IMR-90 (cell line): ENCODE data around the gene CBR4. TPM values are rescaled to one million over a fixed set of nuclear protein-coding genes. Genes with fewer than 3 reads are reported as not detected.

ENCODE experiments used
- ATAC-seq: fragments of 200-7000 bp; cut with Tn5 transposase; 2 replicates; pipeline ENCODE4 v1.9.1; 2020; ENCODE audit warnings: low read depth, mild to moderate bottlenecking, moderate library complexity
- BruUV-seq: library from RNA; stranded (reverse); fragments of 400-500 nt; replicated peaks from 2 replicates; lab custom pipeline; 2021; lab: Mats Ljungman, UMichigan
- CTCF ChIA-PET: fragments of 300-600 bp; formaldehyde crosslinking; extraction: SDS; loops from one replicate; lab custom pipeline; 2021; ENCODE audit warnings: antibody characterized with exemption; lab: Yijun Ruan, JAX
- POLR2A ChIA-PET: fragments of 300-600 bp; sonication (Branson Sonifier 250); formaldehyde crosslinking; loops from one replicate; lab custom pipeline; 2022; ENCODE audit warnings: antibody characterized with exemption; ENCODE audit not compliant: unreplicated experiment; lab: Charles Lee
- DNase-seq: peaks from one replicate; pipeline ENCODE4 v3.0.0; 2013
- H2AFZ ChIP-seq: replicated peaks from 2 replicates; pipeline ENCODE3; 2013; ENCODE audit warnings: low read length, mild to moderate bottlenecking; ENCODE audit not compliant: poor library complexity
- H2AK5ac ChIP-seq: 2 replicates; pipeline ENCODE4 v1.6.1; 2013; ENCODE audit warnings: low read depth, low read length, inconsistent platforms
- H2AK9ac ChIP-seq: replicated peaks from 2 replicates; pipeline ENCODE3; 2013; ENCODE audit warnings: mild to moderate bottlenecking, low read depth, low read length, moderate library complexity; ENCODE audit not compliant: poor library complexity
- H2BK120ac ChIP-seq: 2 replicates; pipeline ENCODE4 v1.6.1; 2013; ENCODE audit warnings: low read depth, low read length, inconsistent platforms
- H2BK15ac ChIP-seq: 3 replicates; pipeline ENCODE4 v1.6.1; 2013; ENCODE audit warnings: low read depth, low read length, inconsistent platforms
- H2BK20ac ChIP-seq: 2 replicates; pipeline ENCODE4 v1.6.1; 2013; ENCODE audit warnings: low read depth, mild to moderate bottlenecking, inconsistent platforms, low read length, moderate library complexity
- H2BK5ac ChIP-seq: 2 replicates; pipeline ENCODE4 v1.6.1; 2013; ENCODE audit warnings: mild to moderate bottlenecking, low read depth, low read length, inconsistent platforms; ENCODE audit not compliant: poor library complexity, severe bottlenecking
- H3K14ac ChIP-seq: replicated peaks from 2 replicates; pipeline ENCODE4 v1.6.1; 2013; ENCODE audit warnings: low read depth, low read length, inconsistent platforms
- H3K18ac ChIP-seq: 2 replicates; pipeline ENCODE4 v1.6.1; 2013; ENCODE audit warnings: low read depth, low read length, control low read depth
- H3K23ac ChIP-seq: 2 replicates; pipeline ENCODE4 v1.6.1; 2013; ENCODE audit warnings: low read depth, low read length, inconsistent platforms
- H3K27ac ChIP-seq: 2 replicates; pipeline ENCODE4 v1.5.1; 2013; ENCODE audit warnings: mild to moderate bottlenecking, control low read depth, low read length; ENCODE audit not compliant: insufficient read depth
- H3K27me3 ChIP-seq: 2 replicates; pipeline ENCODE4 v1.6.1; 2013; ENCODE audit warnings: low read length; ENCODE audit not compliant: control insufficient read depth, insufficient read depth
- H3K36me3 ChIP-seq: 2 replicates; pipeline ENCODE4 v1.6.1; 2013; ENCODE audit warnings: low read length, mixed read lengths; ENCODE audit not compliant: control insufficient read depth, insufficient read depth
- H3K4ac ChIP-seq: 2 replicates; pipeline ENCODE4 v1.6.1; 2013; ENCODE audit warnings: low read depth, low read length, inconsistent platforms
- H3K4me1 ChIP-seq: 2 replicates; pipeline ENCODE4 v1.6.1; 2013; ENCODE audit warnings: low read length, mixed read lengths; ENCODE audit not compliant: control insufficient read depth, insufficient read depth
- H3K4me2 ChIP-seq: 2 replicates; pipeline ENCODE4 v1.6.1; 2013; ENCODE audit warnings: low read depth, mild to moderate bottlenecking, control low read depth, low read length, moderate library complexity
- H3K4me3 ChIP-seq: 2 replicates; pipeline ENCODE4 v1.5.1; 2013; ENCODE audit warnings: low read depth, mild to moderate bottlenecking, control low read depth, low read length, moderate library complexity; ENCODE audit not compliant: insufficient read depth
- H3K56ac ChIP-seq: 2 replicates; pipeline ENCODE4 v1.6.1; 2013; ENCODE audit warnings: low read length, inconsistent platforms; ENCODE audit not compliant: insufficient read depth; ENCODE audit errors: extremely low read depth
- H3K79me1 ChIP-seq, 2 experiments: 2 replicates each; pipeline ENCODE4 v1.6.1; 2013; ENCODE audit warnings: low read length in 2 of 2, inconsistent platforms in 1 of 2, low read depth in 1 of 2
- H3K9ac ChIP-seq: 2 replicates; pipeline ENCODE4 v1.6.1; 2013; ENCODE audit warnings: low read depth, low read length, control low read depth
- H3K9me1 ChIP-seq: 2 replicates; pipeline ENCODE4 v1.6.1; 2013; ENCODE audit warnings: low read length, inconsistent platforms; ENCODE audit not compliant: insufficient read depth
- H3K9me3 ChIP-seq: 2 replicates; pipeline ENCODE4 v1.6.1; 2013; ENCODE audit warnings: low read length; ENCODE audit not compliant: control insufficient read depth, insufficient read depth
- H4K20me1 ChIP-seq: 2 replicates; pipeline ENCODE4 v1.6.1; 2013; ENCODE audit warnings: low read length, inconsistent platforms; ENCODE audit not compliant: insufficient read depth
- H4K5ac ChIP-seq: 2 replicates; pipeline ENCODE4 v1.6.1; 2013; ENCODE audit warnings: mild to moderate bottlenecking, low read depth, low read length, control low read depth
- H4K8ac ChIP-seq, 2 experiments: 2 replicates each; pipeline ENCODE4 v1.6.1; 2013; ENCODE audit warnings: low read depth in 2 of 2, low read length in 2 of 2, control low read depth in 1 of 2, inconsistent platforms in 1 of 2
- H4K91ac ChIP-seq: 2 replicates; pipeline ENCODE4 v1.6.1; 2013; ENCODE audit warnings: low read depth, low read length, inconsistent platforms; ENCODE audit not compliant: insufficient read depth
- NFE2L2 ChIP-seq: fragments of 150-350 bp; IDR thresholded peaks from 2 replicates; pipeline ENCODE4 v1.6.1; 2016; ENCODE audit warnings: low read depth, mild to moderate bottlenecking, low read length
- WGBS, 2 experiments: methylation state at CpG; one replicate each; pipeline versions ENCODE4 v1.1.5 to v1.1.7; 2013; ENCODE audit warnings: missing lambda C conversion rate in 2 of 2; ENCODE audit not compliant: insufficient read length in 1 of 2; ENCODE audit errors: extremely low coverage in 2 of 2; 5-methylcytosine and 5-hydroxymethylcytosine counted together
- dilution Hi-C: fragments of 300-500 bp; cut with HindIII; formaldehyde crosslinking; loops from one replicate; pipeline ENCODE4 v1.14.3; 2018; ENCODE audit warnings: low sequenced_read_pairs; ENCODE audit not compliant: unreplicated experiment
- in situ Hi-C: fragments of 300-500 bp; cut with MboI; formaldehyde crosslinking; loops from 3 replicates; pipeline ENCODE4 v1.14.3; 2019; ENCODE audit warnings: low sequenced_read_pairs, inconsistent platforms, mixed read lengths
- intact Hi-C: fragments of 100-400 bp; cut with micrococcal nuclease; formaldehyde crosslinking; loops from 2 replicates; pipeline ENCODE4 v1.10.0; 2022
- polyA plus RNA-seq, 3 experiments: library from polyadenylated mRNA; depleted of rRNA; stranded (reverse); fragments of >200 nt; gene quantifications; 2 replicates each; pipeline ENCODE4 v1.2.3, GENCODE V29; 2012; ENCODE audit warnings: low replicate concordance in 1 of 3
- total RNA-seq: library from RNA; depleted of rRNA; stranded (reverse); fragments of >200 nt; gene quantifications from 2 replicates; pipeline ENCODE4 v1.2.3, GENCODE V29; 2012

Gene CBR4
- total and polyA plus RNA-seq, 2 of the 4 experiments (the other 2 are of a cell fraction) = 2.7 to 4.5 TPM

DNA sequence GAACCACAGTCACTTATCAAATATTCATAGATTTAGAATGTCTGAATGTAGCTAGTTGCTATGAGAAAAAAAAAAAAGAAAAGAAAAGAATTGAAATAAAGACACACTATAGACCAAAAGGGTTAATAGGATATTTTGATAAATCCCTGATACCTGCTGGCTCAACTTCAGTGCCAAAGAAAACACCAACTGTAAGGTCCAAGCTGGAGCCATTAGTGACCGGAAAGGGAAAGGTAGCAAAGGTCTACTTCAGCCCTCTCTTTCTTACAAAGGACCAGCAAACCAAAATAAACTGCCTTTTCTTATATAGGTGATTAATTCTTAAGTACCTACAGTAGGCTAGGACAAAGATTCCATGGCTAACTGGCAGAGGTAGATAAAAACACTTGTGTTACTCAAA, 9.7 kb downstream of the CBR4 start:
- Histone ChIP-seq H2AK9ac (no peak overlapping the region), H3K4me1 (no peaks in the 10 kb centered on the region; the same call in 1 of the 2 replicates), H3K9me1 (no peaks in the 10 kb centered on the region), H2BK120ac (no peak overlapping the region), H4K91ac (no peak overlapping the region), H4K8ac (no peak overlapping the region), H2BK15ac (no peak overlapping the region), H2AK5ac (no peak overlapping the region), H3K4ac (no peak overlapping the region), H3K79me1 (no peaks in the 10 kb centered on the region), H3K56ac (no peak overlapping the region), H2BK20ac (no peak overlapping the region), H3K14ac (no peak overlapping the region), H4K20me1 (no peaks in the 10 kb centered on the region), H3K9me3 (no peaks in the 10 kb centered on the region), H3K23ac (no peak overlapping the region), H3K18ac (no peak overlapping the region), H3K4me3 (no peak overlapping the region), H4K5ac (no peak overlapping the region), H2AFZ (no peak overlapping the region), H3K36me3 (peaks cover 11% of the 10 kb centered on the region), H3K4me2 (no peak overlapping the region), H3K27me3 (no peaks in the 10 kb centered on the region), H2BK5ac (no peak overlapping the region), H3K9ac (no peak overlapping the region), H3K27ac (no peak overlapping the region)
- POLR2A ChIA-PET = interaction anchor here (1.3 kb wide), 1 partner anchor 10 kb away, joined by 6 read pairs; the partner anchor contains the start of gene CBR4
- no TSS peak for BruUV-seq
- intact Hi-C loops (no loop called here), in situ Hi-C loops (loop anchor here (10.0 kb wide), 1 partner anchor 486 kb away; no protein-coding TSS in a partner anchor), dilution Hi-C loops (no loop called here)
- CTCF ChIA-PET = interaction anchor here (1.2 kb wide), 1 partner anchor 79 kb away, joined by 3 read pairs; no protein-coding TSS in a partner anchor
- ATAC-seq (no peak), DNase-seq (no peak)
- no peak for TF ChIP-seq NFE2L2
- no CpG with 5 or more reads among the region's 1 CpG for WGBS, 2 experiments
